SKM-1 treated with dmso at 0.1 percent for 144 hours (cell line): ENCODE data around the gene CA5A.
A peak's percentile ranks its signal among the peaks of the same experiment; 100 is the strongest.
"Not testable (repeated sequence)": the region's sequence is repeated elsewhere in the genome, so short reads cannot be mapped to it uniquely, and the experiment has no call there.

Experiments used
- DNase-seq: peaks from one replicate; lab custom pipeline; 2025; ENCODE audit not compliant: unreplicated experiment; lab: John Stamatoyannopoulos, UW

The CA5A gene

DNA sequence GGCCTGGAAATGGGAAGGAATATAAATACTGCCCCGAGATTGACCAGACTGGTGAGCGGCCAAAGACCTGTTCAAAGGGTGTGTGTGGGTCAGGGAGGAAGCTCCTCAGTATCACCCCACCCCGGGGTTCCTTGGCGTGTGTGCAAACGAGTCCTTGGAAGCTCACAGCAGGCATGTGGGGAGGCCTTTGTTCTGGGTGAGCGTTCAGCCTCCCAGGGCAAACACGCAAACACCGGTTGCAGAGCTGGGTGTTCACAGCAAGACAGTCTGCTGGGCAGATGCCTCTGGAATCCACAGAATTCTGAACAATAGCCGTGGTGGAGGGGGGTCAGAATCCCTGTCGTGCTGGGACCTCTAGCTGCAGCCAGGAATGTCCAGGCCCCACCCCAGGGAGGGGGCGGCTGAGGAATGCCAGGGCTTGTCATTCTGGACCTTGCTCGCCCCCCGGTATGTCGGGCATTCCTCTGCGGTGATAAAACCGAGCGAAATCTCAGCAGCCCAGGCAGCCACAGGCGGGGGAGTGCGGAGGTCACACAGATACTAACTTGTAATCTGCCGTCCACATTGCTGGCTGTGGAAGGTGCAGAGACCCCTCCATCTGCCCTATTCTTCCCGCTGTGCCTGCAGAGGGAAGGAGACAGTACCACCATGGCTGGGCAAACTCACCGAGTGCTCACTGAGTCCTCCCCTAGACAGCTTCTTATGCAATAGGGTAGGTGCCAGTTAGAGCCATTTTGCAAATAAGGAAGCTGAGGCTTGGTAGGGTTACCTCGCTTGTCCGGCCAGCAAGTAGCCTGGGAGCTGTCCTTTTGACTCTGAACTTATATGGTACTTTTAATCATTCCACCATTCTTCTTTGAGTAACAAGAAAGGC, 65.7 kb downstream of the CA5A start:
- DNase-seq = peak; percentile 83

GRCh38 chr16:87869879-87870417, 66.4 kb downstream of the CA5A start:
- DNase-seq = not testable (repeated sequence)

DNA sequence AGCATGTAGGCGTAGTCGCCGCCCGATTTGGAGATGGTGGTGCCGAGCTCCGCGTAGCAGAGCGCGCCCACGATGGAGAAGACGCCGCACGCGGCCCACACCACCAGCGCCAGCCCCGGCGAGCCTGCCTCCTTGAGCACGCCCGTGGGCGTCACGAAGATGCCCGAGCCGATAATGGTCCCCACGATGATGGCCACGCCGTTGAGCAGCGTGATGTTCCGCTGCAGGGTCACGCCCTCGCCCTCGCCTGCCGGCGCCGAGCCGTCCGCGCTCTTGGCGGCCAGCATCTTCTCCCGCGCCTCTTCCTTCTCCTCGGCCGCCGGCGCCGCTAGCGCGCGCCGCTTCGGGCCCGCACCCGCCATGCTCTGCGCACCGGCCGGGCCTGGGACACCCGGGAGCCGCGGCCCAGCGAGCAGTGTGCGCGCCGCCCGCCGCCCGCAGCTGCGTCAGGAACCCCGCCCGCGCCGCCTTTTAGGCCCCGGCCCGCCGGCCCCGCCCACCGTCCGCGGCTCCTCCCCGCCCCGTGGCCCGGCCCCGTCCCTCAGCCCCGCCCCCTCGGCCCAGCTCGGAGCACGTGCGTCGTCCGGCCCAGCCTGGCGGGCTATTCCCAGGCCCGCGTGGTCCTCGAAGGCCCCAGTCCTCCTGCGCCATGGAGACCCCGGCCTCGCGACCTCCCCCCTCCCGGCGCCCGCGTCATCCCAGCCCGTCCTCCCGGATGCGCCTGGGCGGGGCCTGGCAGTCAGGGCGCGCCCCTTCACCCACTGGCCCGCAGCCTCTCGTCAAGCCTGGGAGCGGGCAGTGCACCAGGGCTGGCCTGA, 67.1 kb downstream of the CA5A start, which contains the start of gene SLC7A5:
Gene SLC7A5, minus strand, starts transcription at position 447 of the 818 bp plus-strand sequence. Its CDS starts 85 bp downstream, at position 362.
- peak; percentile 47 for DNase-seq

- peak; percentile 37 for DNase-seq
Observed at GRCh38 chr16:87868254-87869029, 67.9 kb downstream of the CA5A start.

DNA sequence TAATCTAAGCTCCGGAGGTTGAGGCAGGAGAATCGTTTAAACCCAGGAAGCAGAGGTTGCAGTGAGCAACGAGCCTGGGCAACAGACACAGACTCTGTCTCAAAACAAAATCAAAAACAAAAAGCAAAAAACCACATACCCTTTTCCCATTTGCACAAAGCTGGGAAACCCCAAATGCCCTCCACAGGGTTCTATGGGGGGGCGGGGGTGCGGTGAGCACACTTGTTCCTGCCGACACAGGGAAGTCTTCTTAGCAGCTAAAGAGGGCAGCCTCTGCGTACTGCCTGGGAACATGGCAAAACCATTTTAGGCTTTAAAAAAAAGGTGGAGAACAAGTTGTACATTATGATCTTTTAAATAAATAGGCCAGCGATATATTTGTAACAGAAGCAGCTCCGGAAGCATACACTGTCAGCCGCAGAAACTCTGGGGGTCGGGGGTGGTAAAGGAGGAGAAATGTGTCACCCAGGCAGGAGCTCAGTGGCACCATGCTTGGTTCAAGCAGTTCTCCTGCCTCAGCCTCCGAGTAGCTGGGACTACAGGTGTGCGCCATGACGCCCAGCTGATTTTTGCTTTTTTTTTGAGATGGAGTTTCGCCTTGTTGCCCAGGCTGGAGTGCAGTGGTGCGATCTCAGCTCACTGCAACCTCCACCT, 70.3 kb downstream of the CA5A start:
- DNase-seq = not testable (repeated sequence)

DNA sequence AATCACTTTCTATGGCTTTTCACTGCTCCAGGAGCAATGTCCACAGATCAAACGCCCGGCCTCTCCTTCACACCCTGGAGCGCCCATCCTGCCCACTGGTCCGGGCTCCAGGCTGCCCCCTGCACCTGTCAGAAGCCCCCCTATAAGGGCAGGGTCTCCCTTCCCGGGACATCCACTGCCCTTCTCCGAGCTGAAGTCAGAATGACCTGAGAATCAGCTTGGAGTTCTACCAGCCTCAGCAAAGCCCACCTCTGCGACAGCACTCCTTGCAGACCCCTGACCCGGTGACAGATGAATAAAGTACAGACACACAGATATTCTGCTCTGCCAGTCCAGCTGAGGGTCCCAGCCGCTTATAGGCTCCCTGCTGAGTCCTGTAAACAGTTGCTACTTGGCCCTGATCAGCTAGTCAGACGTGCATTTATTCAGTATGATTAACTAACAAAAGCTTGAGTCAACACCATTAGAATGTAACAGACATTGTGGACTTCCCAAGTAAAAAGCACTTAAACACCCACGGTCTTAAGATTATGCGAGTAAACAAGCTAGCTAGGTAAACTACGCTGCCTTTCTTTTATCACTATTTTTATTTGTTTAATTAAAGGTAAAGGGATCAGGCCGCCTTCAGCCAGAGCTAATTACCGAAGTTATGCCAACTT, 71.9 kb downstream of the CA5A start:
- DNase-seq = no peak

DNA sequence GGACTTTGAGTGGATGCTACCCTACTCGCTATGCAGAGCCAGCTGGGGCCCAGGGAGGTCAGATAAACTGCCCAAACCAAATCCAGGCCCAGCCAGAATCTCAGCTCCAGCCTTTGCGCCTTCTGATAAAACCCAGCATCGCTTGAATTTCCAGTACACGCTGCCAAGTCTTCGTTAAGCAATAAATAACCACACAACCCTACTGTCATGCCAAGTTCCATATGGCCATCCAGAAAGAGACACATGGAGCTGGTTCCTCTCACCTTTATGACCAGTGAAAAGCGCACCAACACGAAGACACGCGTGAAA, 73.0 kb downstream of the CA5A start:
- DNase-seq = not testable (repeated sequence)

- DNase-seq = not testable (repeated sequence)
Observed at GRCh38 chr16:87862597-87863326, 73.6 kb downstream of the CA5A start.

- not testable (repeated sequence) for DNase-seq
Observed at GRCh38 chr16:87861300-87862099, 74.8 kb downstream of the CA5A start.

GRCh38 chr16:87860553-87861299, 75.6 kb downstream of the CA5A start:
- no peak for DNase-seq

- not testable (repeated sequence) for DNase-seq
Observed at GRCh38 chr16:87858151-87858993, 78.0 kb downstream of the CA5A start.

DNA sequence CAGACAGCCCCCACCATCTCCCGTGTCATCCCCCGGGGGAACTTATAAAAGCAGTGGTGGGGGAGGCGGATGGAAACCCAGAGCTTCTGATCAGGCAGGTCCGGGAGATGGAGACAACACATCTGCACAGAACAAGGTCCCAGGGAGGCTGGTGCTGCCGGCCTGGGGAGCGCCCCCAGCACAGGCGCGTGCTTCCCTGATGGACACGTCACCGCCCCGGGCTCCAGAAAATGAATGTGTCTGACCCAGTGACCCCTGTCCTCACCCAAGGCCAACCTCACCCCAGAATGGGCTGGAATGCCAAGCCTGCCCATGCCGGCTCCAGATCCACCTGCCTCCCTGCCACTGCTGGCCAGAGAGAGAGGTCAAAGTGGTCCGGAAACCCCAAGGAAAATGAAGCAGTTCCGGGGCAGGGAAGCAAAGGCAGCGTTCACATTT, 79.5 kb downstream of the CA5A start:
- DNase-seq = no peak

- DNase-seq = no peak
Observed at GRCh38 chr16:87855852-87856715, 80.2 kb downstream of the CA5A start.

GRCh38 chr16:87854907-87855683, 81.2 kb downstream of the CA5A start:
- DNase-seq = no peak
